ENCODE results near the gene PARP3. TPM values are rescaled to one million over a fixed set of nuclear protein-coding genes. Genes with fewer than 3 reads are reported as not detected.
A peak's percentile ranks its signal among the peaks of the same experiment; 100 is the strongest.

Gene PARP3
- total RNA-seq, 1 experiment from 2014 or later: 17.5 TPM

GRCh38 chr3:51954105-51954504, 11.9 kb downstream of the PARP3 start:
- CTCF ChIA-PET: interaction anchor here (1.4 kb wide), 1 partner anchor 13 kb away, joined by 4 read pairs; the partner anchor contains the start of gene RRP9
- ATAC-seq (no peak), DNase-seq (ENCODE audit: low read depth, low spot score) (no peak)
- POLR2A ChIA-PET: interaction anchor here (1.5 kb wide), 1 partner anchor 11 kb away, joined by 3 read pairs; no protein-coding TSS in a partner anchor
- intact Hi-C loops (cut with micrococcal nuclease): no loop called here
- BruUV-seq (replicated peaks): TSS peak; percentile 17
- Histone ChIP-seq H3K9me3 (ENCODE audit: control insufficient read depth in 1 of 2, insufficient read depth in 1 of 2, low read depth in 1 of 2, low read length in 2 of 2) (no peaks in the 10 kb centered on the region), H2AFZ (ENCODE audit: low read depth, low read length, poor library complexity, severe bottlenecking) (no peak overlapping the region), H4K20me1 (ENCODE audit: insufficient read depth) (no peaks in the 10 kb centered on the region), H3K27me3 (ENCODE audit: insufficient read depth, low read length) (no peaks in the 10 kb centered on the region), H3K79me2 (ENCODE audit: insufficient read depth, low read length) (no peaks in the 10 kb centered on the region), H3K9me2 (ENCODE audit: insufficient read depth) (no peaks in the 10 kb centered on the region), H3K4me1 (ENCODE audit: control insufficient read depth in 1 of 2, insufficient read depth in 2 of 2, low read length in 2 of 2) (no peaks in the 10 kb centered on the region), H3K9ac (ENCODE audit: low read length) (no peak overlapping the region), H3K4me2 (ENCODE audit: low read length) (no peak overlapping the region), H3K36me3 (ENCODE audit: control insufficient read depth in 1 of 2, insufficient read depth in 2 of 2, low read length in 2 of 2) (0 out of 4 replicates have a peak, but pooled peaks cover 0 to under 1% of the 10 kb centered on the region in 2 experiments), H3K27ac (ENCODE audit: low read depth, low read length) (no peak overlapping the region), H3K4me3 (replicated peaks in 1 of 2; ENCODE audit: low read depth in 1 of 2, low read length in 2 of 2) (no peak overlapping the region)
- RAD21 ChIA-PET (ENCODE audit: low non-redundant PET in 1 of 2, low total read pairs in 2 of 2, uncharacterized antibody in 2 of 2, unreplicated experiment in 2 of 2): no interaction called here
- TF ChIP-seq SIN3A (IDR thresholded peaks at IDR 0.05; ENCODE audit: low read depth) (no peak), ELF1 (IDR thresholded peaks at IDR 0.05; ENCODE audit: borderline replicate concordance, low read depth) (no peak), EGR1 (IDR thresholded peaks at IDR 0.05; ENCODE audit: low read depth) (no peak), JUND (IDR thresholded peaks at IDR 0.05) (no peak), CEBPB (IDR thresholded peaks at IDR 0.05; ENCODE audit: low read depth) (no peak)
- TF ChIP-seq, protein P1, sequence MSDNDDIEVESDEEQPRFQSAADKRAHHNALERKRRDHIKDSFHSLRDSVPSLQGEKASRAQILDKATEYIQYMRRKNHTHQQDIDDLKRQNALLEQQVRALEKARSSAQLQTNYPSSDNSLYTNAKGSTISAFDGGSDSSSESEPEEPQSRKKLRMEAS (IDR thresholded peaks at IDR 0.05): no peak

DNA sequence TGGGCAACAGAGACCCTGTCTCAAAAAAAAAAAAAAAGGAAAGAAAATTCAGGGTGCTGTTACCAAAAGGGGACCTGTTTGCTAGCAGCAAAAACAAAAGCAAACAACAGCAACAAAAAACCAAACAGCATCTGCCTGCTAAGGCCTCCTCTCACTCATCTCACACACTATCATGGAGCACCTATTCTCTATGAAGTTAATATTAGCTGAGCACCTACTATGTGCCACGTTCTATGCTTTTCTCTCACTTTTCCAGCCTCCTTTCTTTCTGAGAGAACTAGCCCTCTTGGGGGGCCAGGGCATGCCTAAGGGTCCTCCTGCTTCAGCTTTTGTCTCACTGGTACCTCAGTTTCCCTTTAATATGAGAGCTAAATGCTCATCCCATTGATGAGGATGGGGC, 12.6 kb downstream of the PARP3 start:
- no peak for DNase-seq (ENCODE audit: low read depth, low spot score)
- CTCF ChIA-PET: no interaction called here
- no peak overlapping the region for H3K27ac ChIP-seq (ENCODE audit: low read depth, low read length)
- no peak overlapping the region for H3K4me3 ChIP-seq (replicated peaks in 1 of 2; ENCODE audit: low read depth in 1 of 2, low read length in 2 of 2)
- H2AFZ ChIP-seq (ENCODE audit: low read depth, low read length, poor library complexity, severe bottlenecking): no peak overlapping the region
- no peaks in the 10 kb centered on the region for H3K27me3 ChIP-seq (ENCODE audit: insufficient read depth, low read length)
- ATAC-seq: no peak
- intact Hi-C loops (cut with micrococcal nuclease): no loop called here
- H3K79me2 ChIP-seq (ENCODE audit: insufficient read depth, low read length): no peaks in the 10 kb centered on the region
- BruUV-seq (replicated peaks): no TSS peak
- POLR2A ChIA-PET: no interaction called here
- no peak overlapping the region for H3K9ac ChIP-seq (ENCODE audit: low read length)
- H3K4me1 ChIP-seq (ENCODE audit: control insufficient read depth in 1 of 2, insufficient read depth in 2 of 2, low read length in 2 of 2): no peaks in the 10 kb centered on the region
- H3K36me3 ChIP-seq (ENCODE audit: control insufficient read depth in 1 of 2, insufficient read depth in 2 of 2, low read length in 2 of 2): 0 out of 4 replicates have a peak, but pooled peaks cover 0 to 3% of the 10 kb centered on the region in 2 experiments
- no peaks in the 10 kb centered on the region for H3K9me3 ChIP-seq (ENCODE audit: control insufficient read depth in 1 of 2, insufficient read depth in 1 of 2, low read depth in 1 of 2, low read length in 2 of 2)
- H3K9me2 ChIP-seq (ENCODE audit: insufficient read depth): no peaks in the 10 kb centered on the region
- RAD21 ChIA-PET (ENCODE audit: low non-redundant PET in 1 of 2, low total read pairs in 2 of 2, uncharacterized antibody in 2 of 2, unreplicated experiment in 2 of 2): no interaction called here
- H3K4me2 ChIP-seq (ENCODE audit: low read length): no peak overlapping the region
- TF ChIP-seq JUND (IDR thresholded peaks at IDR 0.05) (no peak), ZNF274 (IDR thresholded peaks at IDR 0.05; ENCODE audit: low read depth, low read length) (no peak), TCF7L2 (IDR thresholded peaks at IDR 0.05; ENCODE audit: borderline replicate concordance, extremely low read depth, insufficient read depth, insufficient read length) (no peak), POLR2A (IDR thresholded peaks at IDR 0.05; ENCODE audit: borderline replicate concordance, extremely low read depth, insufficient read depth, insufficient read length) (no peak), SRF (IDR thresholded peaks at IDR 0.05; ENCODE audit: low read depth) (no peak), ZFX (IDR thresholded peaks at IDR 0.05) (no peak), EZH2 (IDR thresholded peaks at IDR 0.05) (no peak), ZBTB33 (IDR thresholded peaks at IDR 0.05; ENCODE audit: extremely low read depth, insufficient replicate concordance, low read length) (no peak), EGR1 (IDR thresholded peaks at IDR 0.05; ENCODE audit: low read depth) (no peak), YY1 (IDR thresholded peaks at IDR 0.05; ENCODE audit: extremely low read depth, insufficient replicate concordance, low read depth, low read length) (no peak), EZH2phosphoT487 (IDR thresholded peaks at IDR 0.05; ENCODE audit: borderline replicate concordance) (no peak), POLR2AphosphoS5 (IDR thresholded peaks at IDR 0.05; ENCODE audit: low read depth, low read length) (no peak)
- H4K20me1 ChIP-seq (ENCODE audit: insufficient read depth): no peaks in the 10 kb centered on the region
